Panc1 (cell line): ENCODE measurements around the gene SLC37A1.
"Not testable (repeated sequence)": the region's sequence is repeated elsewhere in the genome, so short reads cannot be mapped to it uniquely, and the experiment has no call there.

Experiments used
- POLR2AphosphoS5 ChIP-seq: IDR thresholded peaks from 2 replicates; pipeline ENCODE4 v1.6.1; 2012; ENCODE audit warnings: mild to moderate bottlenecking, low read depth, low read length, moderate library complexity
- TCF7L2 ChIP-seq: IDR thresholded peaks from 2 replicates; pipeline ENCODE4 v1.6.1; 2011; ENCODE audit warnings: mild to moderate bottlenecking, low read depth, low read length, inconsistent platforms
- TF ChIP-seq, protein P1 (sequence below): fragments of 450-650 bp; IDR thresholded peaks from 2 replicates; pipeline ENCODE4 v1.5.1; 2017; ENCODE audit warnings: mild to moderate bottlenecking
- TF ChIP-seq, protein P2 (sequence below), 2 experiments: IDR thresholded peaks; 2 replicates each; pipeline ENCODE4 v1.6.1; 2011 to 2012; ENCODE audit warnings: low read depth in 2 of 2, control low read depth in 1 of 2, low read length in 1 of 2, mild to moderate bottlenecking in 1 of 2, moderate library complexity in 1 of 2; ENCODE audit not compliant: insufficient read depth in 1 of 2

DNA sequence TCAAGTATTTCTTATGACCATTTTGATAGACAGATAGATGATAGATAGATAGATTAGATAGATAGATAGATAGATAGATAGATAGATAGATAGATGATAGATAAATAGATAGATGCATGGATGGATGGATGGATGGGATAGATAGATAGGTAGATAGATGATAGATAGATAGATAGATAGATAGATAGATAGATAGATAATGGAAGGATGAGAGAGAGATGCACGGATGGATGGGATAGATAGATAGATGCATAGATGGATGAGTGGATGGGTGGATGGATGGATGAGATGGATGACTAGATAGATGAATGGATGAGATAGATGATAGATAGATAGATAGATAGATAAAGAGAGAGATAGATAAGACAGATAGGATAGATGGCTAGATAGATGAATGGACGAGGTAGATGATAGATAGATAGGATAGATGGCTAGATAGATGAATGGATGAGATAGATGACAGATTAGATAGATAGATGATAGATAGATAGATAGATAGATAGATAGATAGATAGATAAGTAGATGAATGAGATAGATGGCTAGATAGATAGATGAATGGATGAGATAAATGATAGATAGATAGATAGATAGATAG, 114.9 kb downstream of the SLC37A1 start:
- TF ChIP-seq, protein P1, sequence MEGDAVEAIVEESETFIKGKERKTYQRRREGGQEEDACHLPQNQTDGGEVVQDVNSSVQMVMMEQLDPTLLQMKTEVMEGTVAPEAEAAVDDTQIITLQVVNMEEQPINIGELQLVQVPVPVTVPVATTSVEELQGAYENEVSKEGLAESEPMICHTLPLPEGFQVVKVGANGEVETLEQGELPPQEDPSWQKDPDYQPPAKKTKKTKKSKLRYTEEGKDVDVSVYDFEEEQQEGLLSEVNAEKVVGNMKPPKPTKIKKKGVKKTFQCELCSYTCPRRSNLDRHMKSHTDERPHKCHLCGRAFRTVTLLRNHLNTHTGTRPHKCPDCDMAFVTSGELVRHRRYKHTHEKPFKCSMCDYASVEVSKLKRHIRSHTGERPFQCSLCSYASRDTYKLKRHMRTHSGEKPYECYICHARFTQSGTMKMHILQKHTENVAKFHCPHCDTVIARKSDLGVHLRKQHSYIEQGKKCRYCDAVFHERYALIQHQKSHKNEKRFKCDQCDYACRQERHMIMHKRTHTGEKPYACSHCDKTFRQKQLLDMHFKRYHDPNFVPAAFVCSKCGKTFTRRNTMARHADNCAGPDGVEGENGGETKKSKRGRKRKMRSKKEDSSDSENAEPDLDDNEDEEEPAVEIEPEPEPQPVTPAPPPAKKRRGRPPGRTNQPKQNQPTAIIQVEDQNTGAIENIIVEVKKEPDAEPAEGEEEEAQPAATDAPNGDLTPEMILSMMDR, result not testable (repeated sequence)
- TF ChIP-seq TCF7L2, POLR2AphosphoS5: not testable (repeated sequence)
- TF ChIP-seq, protein P2, sequence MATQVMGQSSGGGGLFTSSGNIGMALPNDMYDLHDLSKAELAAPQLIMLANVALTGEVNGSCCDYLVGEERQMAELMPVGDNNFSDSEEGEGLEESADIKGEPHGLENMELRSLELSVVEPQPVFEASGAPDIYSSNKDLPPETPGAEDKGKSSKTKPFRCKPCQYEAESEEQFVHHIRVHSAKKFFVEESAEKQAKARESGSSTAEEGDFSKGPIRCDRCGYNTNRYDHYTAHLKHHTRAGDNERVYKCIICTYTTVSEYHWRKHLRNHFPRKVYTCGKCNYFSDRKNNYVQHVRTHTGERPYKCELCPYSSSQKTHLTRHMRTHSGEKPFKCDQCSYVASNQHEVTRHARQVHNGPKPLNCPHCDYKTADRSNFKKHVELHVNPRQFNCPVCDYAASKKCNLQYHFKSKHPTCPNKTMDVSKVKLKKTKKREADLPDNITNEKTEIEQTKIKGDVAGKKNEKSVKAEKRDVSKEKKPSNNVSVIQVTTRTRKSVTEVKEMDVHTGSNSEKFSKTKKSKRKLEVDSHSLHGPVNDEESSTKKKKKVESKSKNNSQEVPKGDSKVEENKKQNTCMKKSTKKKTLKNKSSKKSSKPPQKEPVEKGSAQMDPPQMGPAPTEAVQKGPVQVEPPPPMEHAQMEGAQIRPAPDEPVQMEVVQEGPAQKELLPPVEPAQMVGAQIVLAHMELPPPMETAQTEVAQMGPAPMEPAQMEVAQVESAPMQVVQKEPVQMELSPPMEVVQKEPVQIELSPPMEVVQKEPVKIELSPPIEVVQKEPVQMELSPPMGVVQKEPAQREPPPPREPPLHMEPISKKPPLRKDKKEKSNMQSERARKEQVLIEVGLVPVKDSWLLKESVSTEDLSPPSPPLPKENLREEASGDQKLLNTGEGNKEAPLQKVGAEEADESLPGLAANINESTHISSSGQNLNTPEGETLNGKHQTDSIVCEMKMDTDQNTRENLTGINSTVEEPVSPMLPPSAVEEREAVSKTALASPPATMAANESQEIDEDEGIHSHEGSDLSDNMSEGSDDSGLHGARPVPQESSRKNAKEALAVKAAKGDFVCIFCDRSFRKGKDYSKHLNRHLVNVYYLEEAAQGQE (IDR thresholded peaks at IDR 0.05; ENCODE audit: insufficient read depth in 1 of 2, low read depth in 2 of 2, low read length in 1 of 2), result not testable (repeated sequence)
